GM23248 (cell line): Measurements from ENCODE around the gene SNX32. TPM values are rescaled to one million over a fixed set of nuclear protein-coding genes. Genes with fewer than 3 reads are reported as not detected.
A peak's percentile ranks its signal among the peaks of the same experiment; 100 is the strongest.

Experiments
- DNase-seq: peaks from one replicate; pipeline ENCODE4 v3.0.0-alpha.2; 2015
- H2AFZ ChIP-seq: fragments of 200-600 bp; sonication (generic); 2 replicates; pipeline ENCODE4 v1.6.1; 2016; ENCODE audit warnings: antibody characterized with exemption
- H3F3A ChIP-seq: fragments of 200-600 bp; sonication (generic); 2 replicates; pipeline ENCODE4 v1.6.1; 2016; ENCODE audit warnings: mild to moderate bottlenecking, antibody characterized with exemption, mixed run types; ENCODE audit not compliant: insufficient read depth
- H3K27ac ChIP-seq: fragments of 200-600 bp; sonication (generic); 2 replicates; pipeline ENCODE4 v1.5.1; 2016; ENCODE audit warnings: mild to moderate bottlenecking
- H3K27me3 ChIP-seq: fragments of 200-600 bp; sonication (generic); replicated peaks from 2 replicates; pipeline ENCODE4 v1.6.1; 2016; ENCODE audit warnings: mild to moderate bottlenecking; ENCODE audit not compliant: insufficient read depth
- H3K36me3 ChIP-seq: fragments of 200-600 bp; sonication (generic); 2 replicates; pipeline ENCODE4 v1.6.1; 2016; ENCODE audit warnings: low read depth, mild to moderate bottlenecking
- H3K4me1 ChIP-seq: fragments of 200-600 bp; sonication (generic); 2 replicates; pipeline ENCODE4 v1.6.1; 2016; ENCODE audit warnings: mild to moderate bottlenecking; ENCODE audit not compliant: insufficient read depth
- H3K4me2 ChIP-seq: fragments of 200-600 bp; sonication (generic); one replicate; pipeline ENCODE4 v1.6.1; 2016; ENCODE audit warnings: mild to moderate bottlenecking; ENCODE audit not compliant: unreplicated experiment
- H3K4me3 ChIP-seq: fragments of 200-600 bp; sonication (generic); 2 replicates; pipeline ENCODE4 v1.5.1; 2016; ENCODE audit warnings: mild to moderate bottlenecking
- H3K79me2 ChIP-seq: fragments of 200-600 bp; sonication (generic); 2 replicates; pipeline ENCODE4 v1.6.1; 2016; ENCODE audit warnings: mild to moderate bottlenecking; ENCODE audit not compliant: insufficient read depth
- H3K9ac ChIP-seq: fragments of 200-600 bp; sonication (generic); 2 replicates; pipeline ENCODE4 v1.6.1; 2016; ENCODE audit warnings: mild to moderate bottlenecking
- H3K9me2 ChIP-seq: fragments of 200-600 bp; sonication (generic); 2 replicates; pipeline ENCODE4 v1.6.1; 2016; ENCODE audit warnings: mixed run types, mild to moderate bottlenecking, moderate library complexity; ENCODE audit not compliant: insufficient read depth
- H3K9me3 ChIP-seq: fragments of 200-600 bp; sonication (generic); one replicate; pipeline ENCODE4 v1.6.1; 2017; ENCODE audit warnings: low read depth
- H4K20me1 ChIP-seq: fragments of 200-600 bp; sonication (generic); 2 replicates; pipeline ENCODE4 v1.6.0; 2016; ENCODE audit not compliant: insufficient read depth
- EZH2 ChIP-seq: fragments of 200-600 bp; sonication (generic); IDR thresholded peaks from 2 replicates; pipeline ENCODE4 v1.6.1; 2018; ENCODE audit warnings: antibody characterized with exemption, mild to moderate bottlenecking; ENCODE audit not compliant: insufficient read depth, poor library complexity, severe bottlenecking
- EZH2phosphoT487 ChIP-seq: fragments of 200-600 bp; sonication (generic); IDR thresholded peaks from 2 replicates; pipeline ENCODE4 v1.6.1; 2018; ENCODE audit warnings: antibody characterized with exemption, moderate library complexity, mild to moderate bottlenecking, low read depth; ENCODE audit not compliant: insufficient read depth
- WGBS, 2 experiments: methylation state at CpG; one replicate each; pipeline ENCODE4 v1.1.6; 2015 to 2017; ENCODE audit warnings: low lambda C conversion rate in 2 of 2, low coverage in 1 of 2; ENCODE audit errors: missing lambda C conversion rate in 2 of 2; 5-methylcytosine and 5-hydroxymethylcytosine counted together
- in situ Hi-C: fragments of 300-500 bp; cut with MboI; formaldehyde crosslinking; loops from 2 replicates; pipeline ENCODE4 v1.15.0; 2020
- polyA plus RNA-seq: library from polyadenylated mRNA; unstranded; fragments of >200 nt; fragmentation: Nextera tagmentation; extraction: Ambion mirVana; gene quantifications from 2 replicates; pipeline ENCODE4 v1.2.1, GENCODE V29; 2016
- total RNA-seq: library from RNA; depleted of rRNA; stranded (reverse); fragments of >200 nt; shearing (Covaris generic); gene quantifications from 2 replicates; pipeline ENCODE4 v1.2.3, GENCODE V29; 2014; rRNA removed

Gene SNX32
- total RNA-seq (not detected in 2 replicates), polyA plus RNA-seq (0.51 and 0.98 TPM in 2 replicates)

- TF ChIP-seq EZH2phosphoT487 (no peak), EZH2 (no peak)
- WGBS, 2 experiments: 3 to 6% methylated on average over 53 to 62 of the region's 63 CpGs
- in situ Hi-C loops: no loop called here
- Histone ChIP-seq H4K20me1 (no peaks in the 10 kb centered on the region), H3F3A (peaks cover 23% of the 10 kb centered on the region), H3K27ac (no peak within 1 kb of the TSS), H3K36me3 (no peaks in the 10 kb centered on the region), H3K79me2 (no peaks in the 10 kb centered on the region), H3K9me3 (no peaks in the 10 kb centered on the region), H3K27me3 (no peaks in the 10 kb centered on the region), H3K4me3 (peak within 1 kb of the TSS; percentile 73), H3K9me2 (no peaks in the 10 kb centered on the region), H3K9ac (peak within 1 kb of the TSS; percentile 67), H3K4me2 (peak within 1 kb of the TSS; percentile 90), H2AFZ (peak within 1 kb of the TSS; percentile 96), H3K4me1 (0 out of 2 replicates have a peak, but pooled peaks cover 4% of the 10 kb centered on the region)
- DNase-seq: peak; percentile 97
These were observed at the start of gene SNX32 for GRCh38 chr11:65833297-65834030. Gene SNX32, plus strand, starts transcription at chr11:65833963. Its CDS starts 103 bp downstream, at chr11:65834066.

DNA sequence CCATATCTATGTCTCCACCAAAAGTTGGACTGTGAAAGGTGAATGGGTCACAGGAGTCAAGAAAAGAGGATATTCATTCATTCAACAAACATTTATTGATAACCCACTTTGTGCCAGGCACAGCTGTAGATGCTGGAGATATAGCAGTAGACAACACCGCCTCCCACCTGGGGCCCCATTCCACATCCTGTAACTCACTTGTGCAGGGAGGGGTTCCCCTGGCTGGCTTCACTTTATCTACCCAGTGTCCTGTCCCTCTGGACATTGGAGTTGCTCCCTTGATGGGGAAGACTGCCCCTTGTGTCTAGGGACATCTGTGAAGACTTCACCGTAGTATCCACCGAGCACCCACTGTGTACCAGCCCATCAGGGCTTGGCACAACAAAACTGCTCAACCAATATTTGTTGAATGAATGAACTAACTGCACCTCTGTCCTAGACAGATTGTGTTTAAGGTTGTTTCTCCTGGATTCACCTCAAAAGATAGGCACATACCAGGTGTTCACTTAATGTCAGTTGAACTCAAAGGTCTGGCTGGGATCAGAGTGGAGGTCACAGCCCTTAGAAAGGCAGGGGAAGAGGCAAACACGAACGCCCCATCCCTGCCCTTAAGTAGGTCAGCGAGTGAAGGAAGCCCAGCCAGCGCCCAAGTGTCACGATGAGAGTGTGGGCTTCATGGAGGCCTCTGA, 48.3 kb upstream of the SNX32 start:
- Histone ChIP-seq H2AFZ (no peak overlapping the region), H3K4me1 (no peaks in the 10 kb centered on the region), H3F3A (0 out of 2 replicates have a peak, but pooled peaks cover 5% of the 10 kb centered on the region), H3K9ac (no peak overlapping the region), H3K27me3 (peaks cover 31% of the 10 kb centered on the region), H3K9me2 (no peaks in the 10 kb centered on the region), H3K36me3 (no peaks in the 10 kb centered on the region), H3K9me3 (no peaks in the 10 kb centered on the region), H3K79me2 (no peaks in the 10 kb centered on the region), H3K4me3 (no peak overlapping the region), H3K27ac (no peak overlapping the region), H3K4me2 (no peak overlapping the region), H4K20me1 (no peaks in the 10 kb centered on the region)
- no peak for DNase-seq
- TF ChIP-seq EZH2phosphoT487: no peak
- no peak for TF ChIP-seq EZH2
- in situ Hi-C loops: no loop called here
- WGBS, 2 experiments: 71 to 79% methylated on average over 8 of the region's 8 CpGs

- H3K4me1 ChIP-seq: no peaks in the 10 kb centered on the region
- in situ Hi-C loops: no loop called here
- no peaks in the 10 kb centered on the region for H3K9me3 ChIP-seq
- peaks cover 31% of the 10 kb centered on the region for H3K27me3 ChIP-seq
- TF ChIP-seq EZH2 (peak; percentile 83), EZH2phosphoT487 (peak; percentile 74; the same call in 1 of the 2 replicates)
- no peak overlapping the region for H3K4me2 ChIP-seq
- no peaks in the 10 kb centered on the region for H3K79me2 ChIP-seq
- H3F3A ChIP-seq: 0 out of 2 replicates have a peak, but pooled peaks cover 5% of the 10 kb centered on the region
- no peaks in the 10 kb centered on the region for H4K20me1 ChIP-seq
- H3K9ac ChIP-seq: no peak overlapping the region
- H2AFZ ChIP-seq: no peak overlapping the region
- peak; percentile 42 for DNase-seq
- H3K27ac ChIP-seq: no peak overlapping the region
- WGBS, 2 experiments: 14 to 18% methylated on average over 57 to 74 of the region's 74 CpGs
- H3K36me3 ChIP-seq: no peaks in the 10 kb centered on the region
- H3K4me3 ChIP-seq: peak overlapping the region; percentile 29; the same call in 1 of the 2 replicates
- H3K9me2 ChIP-seq: no peaks in the 10 kb centered on the region
These were observed 47.6 kb upstream of the SNX32 start for GRCh38 chr11:65786008-65786785.
